HCT116 (cell line): ENCODE data around the gene MRGPRX2. TPM values are rescaled to one million over a fixed set of nuclear protein-coding genes. Genes with fewer than 3 reads are reported as not detected.

Experiments
- ATAC-seq: fragments of 200-7000 bp; cut with Tn5 transposase; 2 replicates; pipeline ENCODE4 v1.9.1; 2020; ENCODE audit warnings: mild to moderate bottlenecking, moderate library complexity
- BruUV-seq: library from RNA; stranded (reverse); fragments of 400-500 nt; replicated peaks from 2 replicates; lab custom pipeline; 2021; lab: Mats Ljungman, UMichigan
- CTCF ChIA-PET: fragments of 300-600 bp; sonication (Branson Sonifier 250); formaldehyde crosslinking; loops from one replicate; lab custom pipeline; 2021; ENCODE audit warnings: antibody characterized with exemption; lab: Charles Lee
- POLR2A ChIA-PET: fragments of 300-600, 350-600 bp; sonication (Branson Sonifier 250); formaldehyde crosslinking; loops from one replicate; lab custom pipeline; 2021; ENCODE audit warnings: antibody characterized with exemption; lab: Charles Lee
- RAD21 ChIA-PET, 2 experiments: fragments of 300-600 bp; sonication (Branson Sonifier 250); formaldehyde crosslinking; loops; one replicate each; lab custom pipeline; 2023; ENCODE audit warnings: low total read pairs in 2 of 2; ENCODE audit not compliant: uncharacterized antibody in 2 of 2, unreplicated experiment in 2 of 2, low non-redundant PET in 1 of 2; lab: Charles Lee
- DNase-seq: peaks from one replicate; pipeline ENCODE4 v3.0.0-alpha.2; 2010; ENCODE audit warnings: low read depth, low spot score
- H2AFZ ChIP-seq: fragments of 200-600 bp; shearing (Covaris generic), sonication (generic); 2 replicates; pipeline ENCODE4 v1.6.1; 2017; ENCODE audit warnings: low read depth, mixed run types, mixed read lengths, antibody characterized with exemption, low read length; ENCODE audit not compliant: poor library complexity, severe bottlenecking
- H3K27ac ChIP-seq: 2 replicates; pipeline ENCODE4 v1.5.1; 2012; ENCODE audit warnings: low read depth, low read length
- H3K27me3 ChIP-seq: fragments of 200-600 bp; sonication (generic); 2 replicates; pipeline ENCODE4 v1.6.1; 2016; ENCODE audit warnings: mixed run types, low read length, mixed read lengths; ENCODE audit not compliant: insufficient read depth
- H3K36me3 ChIP-seq, 2 experiments: fragments of 200-500 bp in 1 of 2; fragments of 200-600 bp in 1 of 2; sonication (Bioruptor generic) in 1 of 2; sonication (generic) in 1 of 2; 2 replicates each; pipeline versions ENCODE4 v1.5.1 to v1.6.1; 2014 to 2016; ENCODE audit warnings: low read length in 2 of 2, inconsistent platforms in 1 of 2, mixed read lengths in 1 of 2, mixed run types in 1 of 2; ENCODE audit not compliant: insufficient read depth in 2 of 2, control insufficient read depth in 1 of 2
- H3K4me1 ChIP-seq, 2 experiments: fragments of 200-600 bp in 1 of 2; sonication (generic) in 1 of 2; 2 replicates each; pipeline versions ENCODE4 v1.5.1 to v1.6.1; 2012 to 2017; ENCODE audit warnings: low read length in 2 of 2, inconsistent platforms in 1 of 2, mild to moderate bottlenecking in 1 of 2, mixed read lengths in 1 of 2, mixed run types in 1 of 2, moderate library complexity in 1 of 2; ENCODE audit not compliant: insufficient read depth in 2 of 2, control insufficient read depth in 1 of 2
- H3K4me2 ChIP-seq: fragments of 200-600 bp; sonication (generic); 2 replicates; pipeline ENCODE4 v1.6.1; 2017; ENCODE audit warnings: mixed run types, low read length, mixed read lengths
- H3K4me3 ChIP-seq, 2 experiments: fragments of 200-600 bp in 1 of 2; sonication (generic) in 1 of 2; replicated peaks in 1 of 2; 2 replicates each; pipeline ENCODE4 v1.5.1; 2011 to 2016; ENCODE audit warnings: low read length in 2 of 2, control low read depth in 1 of 2, low read depth in 1 of 2, mild to moderate bottlenecking in 1 of 2, mixed read lengths in 1 of 2, mixed run types in 1 of 2
- H3K79me2 ChIP-seq: fragments of 200-600 bp; sonication (generic); 2 replicates; pipeline ENCODE4 v1.6.1; 2017; ENCODE audit warnings: mild to moderate bottlenecking, mixed run types, low read length, moderate library complexity, mixed read lengths; ENCODE audit not compliant: insufficient read depth
- H3K9ac ChIP-seq: fragments of 200-600 bp; sonication (generic); 2 replicates; pipeline ENCODE4 v1.6.1; 2016; ENCODE audit warnings: low read length, mixed read lengths
- H3K9me2 ChIP-seq: fragments of 200-600 bp; sonication (generic), shearing (Covaris generic); 2 replicates; pipeline ENCODE4 v1.6.1; 2017; ENCODE audit warnings: mixed run types, mild to moderate bottlenecking, moderate library complexity; ENCODE audit not compliant: insufficient read depth
- H3K9me3 ChIP-seq, 2 experiments: fragments of 200-500 bp in 1 of 2; fragments of 200-600 bp in 1 of 2; sonication (Bioruptor generic) in 1 of 2; sonication (generic) in 1 of 2; 2 replicates each; pipeline ENCODE4 v1.6.1; 2014 to 2017; ENCODE audit warnings: low read length in 2 of 2, mixed read lengths in 2 of 2, inconsistent platforms in 1 of 2, low read depth in 1 of 2, mild to moderate bottlenecking in 1 of 2, mixed run types in 1 of 2, moderate library complexity in 1 of 2; ENCODE audit not compliant: control insufficient read depth in 1 of 2, insufficient read depth in 1 of 2
- H4K20me1 ChIP-seq: fragments of 200-600 bp; sonication (generic), shearing (Covaris generic); 2 replicates; pipeline ENCODE4 v1.6.1; 2017; ENCODE audit warnings: mixed run types, mild to moderate bottlenecking, moderate library complexity; ENCODE audit not compliant: insufficient read depth
- ATF3 ChIP-seq: IDR thresholded peaks from 2 replicates; pipeline ENCODE4 v1.6.1; 2012
- CBX3 ChIP-seq: IDR thresholded peaks from 2 replicates; pipeline ENCODE4 v1.6.1; 2012; ENCODE audit warnings: low read depth
- CTCF ChIP-seq, 3 experiments: fragments of 200-600 bp in 1 of 3; sonication (generic) in 1 of 3; IDR thresholded peaks in 2 of 3; conservative IDR thresholded peaks in 1 of 3; 2 replicates each; pipeline ENCODE4 v1.5.1; 2012 to 2017; ENCODE audit warnings: low read depth in 2 of 3, low read length in 2 of 3, antibody characterized with exemption in 1 of 3, borderline replicate concordance in 1 of 3, control low read depth in 1 of 3, mild to moderate bottlenecking in 1 of 3, mixed read lengths in 1 of 3, mixed run types in 1 of 3, moderate library complexity in 1 of 3; ENCODE audit not compliant: insufficient read depth in 1 of 3
- EZH2 ChIP-seq: fragments of 200-600 bp; sonication (generic); IDR thresholded peaks from 2 replicates; pipeline ENCODE4 v1.6.1; 2017; ENCODE audit warnings: antibody characterized with exemption, mixed run types
- EZH2phosphoT487 ChIP-seq: fragments of 200-600 bp; IDR thresholded peaks from 2 replicates; pipeline ENCODE4 v1.6.1; 2018; ENCODE audit warnings: antibody characterized with exemption, borderline replicate concordance
- JUND ChIP-seq: IDR thresholded peaks from 2 replicates; pipeline ENCODE4 v1.6.1; 2012
- MAX ChIP-seq: IDR thresholded peaks from 2 replicates; pipeline ENCODE4 v1.6.1; 2012
- POLR2A ChIP-seq: IDR thresholded peaks from 2 replicates; pipeline ENCODE4 v1.7.0; 2011; ENCODE audit warnings: borderline replicate concordance; ENCODE audit not compliant: insufficient read depth, insufficient read length; ENCODE audit errors: extremely low read depth
- POLR2AphosphoS5 ChIP-seq: IDR thresholded peaks from 2 replicates; pipeline ENCODE4 v1.6.1; 2011; ENCODE audit warnings: mild to moderate bottlenecking, low read depth, low read length, moderate library complexity
- RAD21 ChIP-seq: IDR thresholded peaks from 2 replicates; pipeline ENCODE4 v1.6.1; 2012; ENCODE audit warnings: low read depth, mild to moderate bottlenecking
- SRF ChIP-seq: IDR thresholded peaks from 2 replicates; pipeline ENCODE4 v1.6.1; 2012; ENCODE audit warnings: low read depth
- TCF7L2 ChIP-seq: IDR thresholded peaks from 2 replicates; pipeline ENCODE4 v1.7.0; 2011; ENCODE audit warnings: borderline replicate concordance, inconsistent platforms; ENCODE audit not compliant: insufficient read depth, insufficient read length; ENCODE audit errors: extremely low read depth
- ZFX ChIP-seq: fragments of 450-650 bp; IDR thresholded peaks from 2 replicates; pipeline ENCODE4 v1.6.1; 2017
- ZNF274 ChIP-seq: fragments of 200-500 bp; sonication (Bioruptor generic); IDR thresholded peaks from 2 replicates; pipeline ENCODE4 v1.6.1; 2014; ENCODE audit warnings: mild to moderate bottlenecking, low read depth, low read length, inconsistent platforms
- intact Hi-C: fragments of 100-400 bp; cut with micrococcal nuclease; formaldehyde crosslinking; loops from 2 replicates; pipeline ENCODE4 v1.10.0; 2022
- total RNA-seq: library from RNA; stranded (reverse); gene quantifications from one replicate; pipeline ENCODE4 v1.2.1, GENCODE V29; 2021; ENCODE audit not compliant: unreplicated experiment

MRGPRX2 gene
- total RNA-seq, 1 experiment from 2014 or later = not detected

GRCh38 chr11:19050281-19050680, 10.2 kb downstream of the MRGPRX2 start:
- peaks cover 38% of the 10 kb centered on the region for H3K27me3 ChIP-seq
- no peaks in the 10 kb centered on the region for H3K36me3 ChIP-seq
- H3K4me3 ChIP-seq = no peak overlapping the region
- H2AFZ ChIP-seq = no peak overlapping the region
- H3K9ac ChIP-seq = no peak overlapping the region
- ChIA-PET POLR2A (no interaction called here), CTCF (no interaction called here), RAD21 (no interaction called here)
- no peak overlapping the region for H3K27ac ChIP-seq
- no peak overlapping the region for H3K4me2 ChIP-seq
- no peaks in the 10 kb centered on the region for H4K20me1 ChIP-seq
- no peaks in the 10 kb centered on the region for H3K9me3 ChIP-seq
- intact Hi-C loops = no loop called here
- H3K4me1 ChIP-seq = no peaks in the 10 kb centered on the region
- ATAC-seq = no peak
- TF ChIP-seq EZH2 = no peak
- TF ChIP-seq JUND = no peak
- no peak for TF ChIP-seq MAX
- no TSS peak for BruUV-seq
- DNase-seq = no peak
- H3K79me2 ChIP-seq = no peaks in the 10 kb centered on the region
- H3K9me2 ChIP-seq = no peaks in the 10 kb centered on the region

- no peak for TF ChIP-seq TCF7L2
- no peak for TF ChIP-seq CBX3
- no peak for TF ChIP-seq POLR2A
- no peak for TF ChIP-seq ZNF274
- no peak for TF ChIP-seq POLR2AphosphoS5
- no peak for TF ChIP-seq EZH2
- TF ChIP-seq EZH2phosphoT487 = no peak
- TF ChIP-seq RAD21 = no peak
- TF ChIP-seq ZFX = no peak
- TF ChIP-seq MAX = no peak
- no peak for TF ChIP-seq JUND
- TF ChIP-seq SRF = no peak
- no peak for TF ChIP-seq CTCF (IDR thresholded peaks at IDR 0.05 in 2 of 3, conservative IDR thresholded peaks at IDR 0.05 in 1 of 3; ENCODE audit: borderline replicate concordance in 1 of 3, insufficient read depth in 1 of 3, low read depth in 2 of 3, low read length in 2 of 3)
- no peak for TF ChIP-seq ATF3
- H3K79me2 ChIP-seq = no peaks in the 10 kb centered on the region
- intact Hi-C loops = no loop called here
- H3K36me3 ChIP-seq = no peaks in the 10 kb centered on the region
- no peak overlapping the region for H3K27ac ChIP-seq
- peaks cover 29% of the 10 kb centered on the region for H3K27me3 ChIP-seq
- no peak overlapping the region for H3K4me3 ChIP-seq
- no TSS peak for BruUV-seq
- RAD21 ChIA-PET = no interaction called here
- no peaks in the 10 kb centered on the region for H3K9me3 ChIP-seq
- H2AFZ ChIP-seq = no peak overlapping the region
- H3K4me2 ChIP-seq = no peak overlapping the region
- H3K4me1 ChIP-seq = no peaks in the 10 kb centered on the region
- H3K9me2 ChIP-seq = no peaks in the 10 kb centered on the region
- H4K20me1 ChIP-seq = no peaks in the 10 kb centered on the region
- ATAC-seq = no peak
- DNase-seq = no peak
- POLR2A ChIA-PET = no interaction called here
- H3K9ac ChIP-seq = no peak overlapping the region
- CTCF ChIA-PET = no interaction called here
Observed at GRCh38 chr11:19049351-19049750, 11.2 kb downstream of the MRGPRX2 start.
